Amniotic epithelial cell (primary cell): ENCODE data around the gene ID1.
A peak's percentile ranks its signal among the peaks of the same experiment; 100 is the strongest.
"Not testable (repeated sequence)": the region's sequence is repeated elsewhere in the genome, so short reads cannot be mapped to it uniquely, and the experiment has no call there.

Experiments used
- DNase-seq: peaks from one replicate; pipeline ENCODE4 v3.0.0-alpha.2; 2010; ENCODE audit warnings: low read depth

Gene ID1

GRCh38 chr20:31573555-31574321 lies 31.4 kb upstream of the ID1 start:
- no peak for DNase-seq

GRCh38 chr20:31574986-31575385 lies 30.1 kb upstream of the ID1 start:
- DNase-seq: not testable (repeated sequence)

- DNase-seq: no peak
Observed at GRCh38 chr20:31576751-31577150, 28.3 kb upstream of the ID1 start.

- DNase-seq: no peak
Observed at GRCh38 chr20:31577194-31577593, 27.9 kb upstream of the ID1 start.

- DNase-seq: no peak
Observed at GRCh38 chr20:31578448-31579138, 26.5 kb upstream of the ID1 start.

- no peak for DNase-seq
Observed at GRCh38 chr20:31579245-31579644, 25.8 kb upstream of the ID1 start.

GRCh38 chr20:31579941-31580651 lies 25.0 kb upstream of the ID1 start:
- DNase-seq: not testable (repeated sequence)

GRCh38 chr20:31580706-31581105 lies 24.4 kb upstream of the ID1 start:
- DNase-seq: no peak

- DNase-seq: no peak
Observed at GRCh38 chr20:31581391-31581790, 23.7 kb upstream of the ID1 start.

- DNase-seq: no peak
Observed at GRCh38 chr20:31587545-31588389, 17.3 kb upstream of the ID1 start.

GRCh38 chr20:31590717-31591225 lies 14.3 kb upstream of the ID1 start:
- DNase-seq: no peak

GRCh38 chr20:31593221-31594001 lies 11.7 kb upstream of the ID1 start:
- peak; percentile 85 for DNase-seq

- no peak for DNase-seq
Observed at GRCh38 chr20:31594002-31594557, 11.0 kb upstream of the ID1 start.

- DNase-seq: no peak
Observed at GRCh38 chr20:31594558-31595379, 10.3 kb upstream of the ID1 start.

GRCh38 chr20:31595380-31595653 lies 9.8 kb upstream of the ID1 start:
- no peak for DNase-seq

GRCh38 chr20:31595654-31596411 lies 9.3 kb upstream of the ID1 start:
- DNase-seq: peak; percentile 88

GRCh38 chr20:31596412-31596715 lies 8.7 kb upstream of the ID1 start:
- not testable (repeated sequence) for DNase-seq

GRCh38 chr20:31596831-31597480 lies 8.1 kb upstream of the ID1 start:
- no peak for DNase-seq

- no peak for DNase-seq
Observed at GRCh38 chr20:31597481-31597855, 7.6 kb upstream of the ID1 start.
